HL-60 (cell line): Measurements from ENCODE around the gene TMEM236.

Source experiments
- DNase-seq, 2 experiments: peaks; one replicate each; pipeline ENCODE4 v3.0.0-alpha.2; 2010 to 2020; ENCODE audit warnings: low read depth in 1 of 2, low spot score in 1 of 2
- H3K27ac ChIP-seq: fragments of 250-450 bp; sonication (Bioruptor Pico); replicated peaks from 2 replicates; pipeline ENCODE4 v1.5.1; 2020; ENCODE audit warnings: mild to moderate bottlenecking, moderate library complexity
- H3K27me3 ChIP-seq: fragments of 250-450 bp; sonication (Bioruptor Pico); 2 replicates; pipeline ENCODE4 v1.5.1; 2021; ENCODE audit warnings: mild to moderate bottlenecking, moderate library complexity; ENCODE audit not compliant: insufficient read depth, poor library complexity, severe bottlenecking
- H3K4me3 ChIP-seq: replicated peaks from 2 replicates; pipeline ENCODE4 v1.5.1; 2011; ENCODE audit warnings: mild to moderate bottlenecking, control low read depth, low read length; ENCODE audit not compliant: insufficient read depth
- GABPA ChIP-seq: IDR thresholded peaks from 2 replicates; pipeline ENCODE4 v1.6.1; 2012; ENCODE audit warnings: low read depth
- POLR2AphosphoS5 ChIP-seq: IDR thresholded peaks from 2 replicates; pipeline ENCODE4 v1.6.1; 2012; ENCODE audit warnings: low read depth
- REST ChIP-seq: IDR thresholded peaks from 2 replicates; pipeline ENCODE4 v1.6.1; 2012; ENCODE audit warnings: low read depth; ENCODE audit not compliant: insufficient replicate concordance
- SPI1 ChIP-seq: IDR thresholded peaks from 2 replicates; pipeline ENCODE4 v1.6.1; 2012; ENCODE audit warnings: low read depth, mild to moderate bottlenecking, borderline replicate concordance
- TF ChIP-seq, protein P1 (sequence below): IDR thresholded peaks from one replicate; pipeline ENCODE4 v1.5.1; 2011; ENCODE audit warnings: low read length, control low read depth, inconsistent platforms; ENCODE audit not compliant: insufficient read depth

The TMEM236 gene

GRCh38 chr10:17836942-17837341 is 84.9 kb downstream of the TMEM236 start:
- TF ChIP-seq POLR2AphosphoS5 = no peak
- no peak for TF ChIP-seq SPI1
- TF ChIP-seq REST = no peak
- TF ChIP-seq, protein P1, sequence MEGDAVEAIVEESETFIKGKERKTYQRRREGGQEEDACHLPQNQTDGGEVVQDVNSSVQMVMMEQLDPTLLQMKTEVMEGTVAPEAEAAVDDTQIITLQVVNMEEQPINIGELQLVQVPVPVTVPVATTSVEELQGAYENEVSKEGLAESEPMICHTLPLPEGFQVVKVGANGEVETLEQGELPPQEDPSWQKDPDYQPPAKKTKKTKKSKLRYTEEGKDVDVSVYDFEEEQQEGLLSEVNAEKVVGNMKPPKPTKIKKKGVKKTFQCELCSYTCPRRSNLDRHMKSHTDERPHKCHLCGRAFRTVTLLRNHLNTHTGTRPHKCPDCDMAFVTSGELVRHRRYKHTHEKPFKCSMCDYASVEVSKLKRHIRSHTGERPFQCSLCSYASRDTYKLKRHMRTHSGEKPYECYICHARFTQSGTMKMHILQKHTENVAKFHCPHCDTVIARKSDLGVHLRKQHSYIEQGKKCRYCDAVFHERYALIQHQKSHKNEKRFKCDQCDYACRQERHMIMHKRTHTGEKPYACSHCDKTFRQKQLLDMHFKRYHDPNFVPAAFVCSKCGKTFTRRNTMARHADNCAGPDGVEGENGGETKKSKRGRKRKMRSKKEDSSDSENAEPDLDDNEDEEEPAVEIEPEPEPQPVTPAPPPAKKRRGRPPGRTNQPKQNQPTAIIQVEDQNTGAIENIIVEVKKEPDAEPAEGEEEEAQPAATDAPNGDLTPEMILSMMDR = no peak
- no peak for TF ChIP-seq GABPA
- no peak overlapping the region for H3K27ac ChIP-seq
- DNase-seq = no peak
- no peaks in the 10 kb centered on the region for H3K27me3 ChIP-seq
- H3K4me3 ChIP-seq = no peak overlapping the region

GRCh38 chr10:17838080-17838648 is 86.2 kb downstream of the TMEM236 start:
- H3K27me3 ChIP-seq = no peaks in the 10 kb centered on the region
- TF ChIP-seq, protein P1 = no peak
- H3K4me3 ChIP-seq = no peak overlapping the region
- no peak for DNase-seq
- H3K27ac ChIP-seq = no peak overlapping the region

DNA sequence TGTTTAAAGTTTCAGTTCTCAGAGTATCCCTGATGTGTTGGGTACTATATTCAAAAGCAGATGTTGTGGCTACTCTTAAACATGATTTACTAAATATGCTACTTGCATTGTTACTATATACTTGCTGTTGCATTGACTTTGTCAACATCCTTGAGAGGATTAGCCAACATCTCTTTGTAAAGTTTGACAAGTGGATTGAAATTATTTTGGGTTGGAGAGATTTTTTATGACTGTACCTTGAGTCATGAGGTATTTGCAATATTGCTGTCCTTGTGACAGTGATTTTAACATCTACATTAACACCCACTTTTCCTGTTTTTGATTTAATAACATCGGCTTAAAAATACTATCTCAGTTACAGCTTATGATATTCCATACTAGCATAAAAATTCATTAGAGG is 89.0 kb downstream of the TMEM236 start:
- no peak for DNase-seq
- H3K4me3 ChIP-seq = no peak overlapping the region
- TF ChIP-seq REST = no peak
- no peak for TF ChIP-seq GABPA
- no peak for TF ChIP-seq POLR2AphosphoS5
- TF ChIP-seq SPI1 = no peak
- TF ChIP-seq, protein P1 = no peak
- no peaks in the 10 kb centered on the region for H3K27me3 ChIP-seq
- no peak overlapping the region for H3K27ac ChIP-seq

DNA sequence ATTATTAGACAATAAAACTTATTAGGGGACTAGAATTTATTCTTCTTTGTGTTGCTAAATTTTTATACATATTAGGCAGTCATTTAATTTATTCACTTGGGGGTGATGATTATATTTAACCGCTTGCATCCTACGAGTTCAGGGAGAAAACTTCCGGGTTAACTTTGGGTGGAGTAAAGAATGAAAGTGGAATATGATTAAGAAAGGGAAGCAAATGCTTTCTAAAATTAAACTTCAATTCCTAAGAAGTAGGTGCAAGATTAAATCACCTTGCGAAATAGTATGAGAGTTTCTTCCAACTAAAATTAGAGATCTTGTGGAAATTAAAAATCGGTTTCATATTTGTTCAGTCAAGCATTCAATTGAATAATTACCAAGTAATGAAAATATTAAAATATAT is 90.6 kb downstream of the TMEM236 start:
- Histone ChIP-seq H3K27ac (no peak overlapping the region), H3K27me3 (no peaks in the 10 kb centered on the region), H3K4me3 (no peak overlapping the region)
- TF ChIP-seq GABPA = no peak
- TF ChIP-seq SPI1 = no peak
- no peak for TF ChIP-seq POLR2AphosphoS5
- no peak for TF ChIP-seq REST
- TF ChIP-seq, protein P1 = no peak
- DNase-seq = no peak
